ENCODE results near the gene GNL3.

DNA sequence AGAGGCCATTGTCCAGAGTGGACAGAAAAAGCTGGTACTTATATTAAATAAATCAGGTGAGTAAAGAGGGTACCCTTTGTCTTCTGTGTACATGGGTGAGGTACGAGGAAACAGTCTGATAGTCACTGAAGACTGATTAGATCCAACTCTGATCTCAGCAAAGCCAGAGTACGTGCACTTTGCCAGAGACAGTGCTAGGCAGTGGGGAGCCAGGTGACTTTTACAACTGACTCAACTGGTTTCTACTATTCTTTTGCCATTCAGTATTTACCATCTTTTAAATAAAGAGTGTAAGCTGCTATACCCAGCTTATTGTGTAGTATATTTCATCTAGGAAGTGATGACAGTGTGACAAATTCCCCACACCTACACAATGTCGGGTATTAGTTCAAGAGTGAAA is 3.3 kb downstream of the GNL3 start:
- TF ChIP-seq POLR2A (IDR thresholded peaks at IDR 0.05; ENCODE audit: low read length) (peak; percentile 22), GATA1 (IDR thresholded peaks at IDR 0.05; ENCODE audit: low read depth, low read length) (no peak)
